Activated CD8-positive, alpha-beta T cell treated with anti-CD3 and anti-CD28 coated beads, Interleukin-2, amount 10 ng/mL, durations not matched to agents 7 days and 5 days (primary cell): ENCODE data around the gene AK2. TPM values are rescaled to one million over a fixed set of nuclear protein-coding genes. Genes with fewer than 3 reads are reported as not detected.

ENCODE experiments used
- ATAC-seq: fragments of 150-1000 bp; cut with Tn5 transposase; one replicate; pipeline ENCODE4 v1.10.0; 2021; ENCODE audit warnings: moderate library complexity
- CTCF ChIA-PET: fragments of 350-600 bp; sonication (Branson Sonifier 250); formaldehyde crosslinking; loops from one replicate; lab custom pipeline; 2021; ENCODE audit warnings: antibody characterized with exemption; lab: Charles Lee
- POLR2A ChIA-PET: fragments of 350-600 bp; sonication (Branson Sonifier 250); formaldehyde crosslinking; loops from one replicate; lab custom pipeline; 2021; ENCODE audit warnings: antibody characterized with exemption; lab: Charles Lee
- DNase-seq: peaks from one replicate; pipeline ENCODE4 v3.0.0-alpha.2; 2020
- H3K27ac Mint-ChIP-seq: one replicate; pipeline ENCODE4 v1.8.0; 2021; ENCODE audit warnings: mild to moderate bottlenecking, mixed read lengths
- H3K27me3 Mint-ChIP-seq: one replicate; pipeline ENCODE4 v1.8.0; 2021; ENCODE audit warnings: low read depth, mixed read lengths
- H3K36me3 Mint-ChIP-seq: one replicate; pipeline ENCODE4 v1.8.0; 2021; ENCODE audit warnings: low read depth, mixed read lengths
- H3K4me1 Mint-ChIP-seq: one replicate; pipeline ENCODE4 v1.8.0; 2021; ENCODE audit warnings: low read depth, mixed read lengths
- H3K4me3 Mint-ChIP-seq: one replicate; pipeline ENCODE4 v1.8.0; 2021; ENCODE audit warnings: mild to moderate bottlenecking, mixed read lengths
- H3K9me3 Mint-ChIP-seq: one replicate; pipeline ENCODE4 v1.8.0; 2022; ENCODE audit warnings: mixed read lengths; ENCODE audit not compliant: insufficient read depth
- total RNA-seq, 2 experiments: library from RNA; stranded (reverse); gene quantifications; one replicate each; pipeline ENCODE4 v1.2.3, GENCODE V29; 2021

The AK2 gene
- total RNA-seq, 2 experiments from 2014 or later, result 206 to 215 TPM

DNA sequence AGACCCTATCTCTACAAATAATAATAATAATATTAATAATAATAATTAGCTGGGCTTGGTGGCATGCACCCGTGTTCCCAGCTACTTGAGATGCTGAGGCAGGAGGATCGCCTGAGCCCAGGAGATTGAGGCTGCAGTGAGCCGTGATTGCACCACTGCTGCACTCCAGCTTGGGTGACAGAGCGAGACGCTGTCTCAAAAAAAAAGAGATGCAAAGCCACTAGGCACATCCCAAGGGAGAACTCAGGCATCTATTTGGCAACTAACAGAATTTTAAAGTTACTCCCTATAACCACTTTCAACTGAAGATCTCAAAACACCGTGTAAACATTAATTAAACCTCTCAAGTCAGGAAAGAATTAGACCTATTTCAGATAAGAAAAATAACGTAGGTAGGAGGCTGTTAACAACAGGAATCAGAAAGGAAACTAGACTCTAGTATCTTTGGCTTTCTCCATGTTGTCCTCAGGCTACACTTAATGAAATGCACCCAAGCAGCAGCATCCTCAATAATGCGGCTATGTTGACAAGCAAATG lies 75.8 kb downstream of the AK2 start:
- Mint-ChIP-seq H3K27ac (no peak overlapping the region), H3K9me3 (no peaks in the 10 kb centered on the region), H3K36me3 (peaks cover 8% of the 10 kb centered on the region), H3K4me3 (no peak overlapping the region), H3K27me3 (no peaks in the 10 kb centered on the region), H3K4me1 (peaks cover 56% of the 10 kb centered on the region)
- ChIA-PET POLR2A (interaction anchor here (2.5 kb wide), 1 partner anchor 20 kb away, joined by 9 read pairs; no protein-coding TSS in a partner anchor), CTCF (interaction anchor here (1.3 to 1.6 kb wide), 2 partner anchors 25 to 46 kb away, joined by 3 to 5 read pairs; no protein-coding TSS in a partner anchor)
- no peak for ATAC-seq
- no peak for DNase-seq

DNA sequence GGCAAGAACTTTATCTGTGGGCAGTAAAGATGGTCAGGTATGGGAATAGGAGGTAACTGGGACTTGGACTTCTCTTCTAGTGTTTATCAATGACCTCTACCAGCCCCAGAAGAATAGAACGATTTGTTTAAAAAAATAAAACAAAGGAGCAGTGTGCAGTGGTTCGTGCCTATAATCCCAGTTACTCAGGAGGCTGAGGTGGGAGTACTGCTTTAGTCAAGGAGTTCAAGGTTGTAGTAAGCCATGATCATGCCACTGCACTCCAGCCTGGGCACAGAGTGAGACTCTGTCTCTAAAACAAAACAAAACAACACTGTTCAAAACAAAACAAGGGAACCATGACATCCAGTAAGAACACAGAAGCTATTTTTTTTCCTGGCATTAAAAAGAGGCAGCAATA lies 76.3 kb downstream of the AK2 start:
- ChIA-PET CTCF (interaction anchor here (1.6 kb wide), 1 partner anchor 47 kb away, joined by 5 read pairs; no protein-coding TSS in a partner anchor), POLR2A (interaction anchor here (2.5 kb wide), 1 partner anchor 21 kb away, joined by 9 read pairs; no protein-coding TSS in a partner anchor)
- Mint-ChIP-seq H3K9me3 (no peaks in the 10 kb centered on the region), H3K27ac (peak overlapping the region; percentile 49), H3K4me1 (peaks cover 56% of the 10 kb centered on the region), H3K27me3 (no peaks in the 10 kb centered on the region), H3K4me3 (no peak overlapping the region), H3K36me3 (peaks cover 8% of the 10 kb centered on the region)
- DNase-seq (no peak), ATAC-seq (no peak)

DNA sequence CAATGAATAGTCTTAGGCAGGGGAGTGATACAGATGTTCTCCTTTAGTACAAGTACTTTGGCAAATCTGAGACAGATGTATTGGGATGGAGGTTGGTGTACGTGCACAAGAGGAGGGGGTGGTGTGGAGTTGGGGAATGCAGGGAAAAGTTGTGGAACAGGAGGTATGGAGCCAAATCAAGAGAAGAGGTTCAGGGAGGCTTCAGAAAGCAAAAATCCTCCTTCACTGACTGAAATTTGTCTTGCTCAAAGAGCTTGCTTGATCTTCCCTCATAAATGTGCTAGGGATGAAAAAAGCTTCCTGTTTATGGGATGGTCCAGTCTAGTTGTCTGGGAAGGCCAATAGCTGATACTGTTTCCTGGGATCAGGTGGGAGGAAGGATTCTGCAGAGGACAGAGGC lies 77.9 kb downstream of the AK2 start:
- ChIA-PET POLR2A (no interaction called here), CTCF (interaction anchor here (0.7 to 1.4 kb wide), 2 partner anchors 168 to 247 kb away, joined by 3 to 4 read pairs; no protein-coding TSS in a partner anchor)
- Mint-ChIP-seq H3K4me1 (peaks cover 51% of the 10 kb centered on the region), H3K27ac (no peak overlapping the region), H3K36me3 (peaks cover 15% of the 10 kb centered on the region), H3K9me3 (no peaks in the 10 kb centered on the region), H3K4me3 (no peak overlapping the region), H3K27me3 (no peaks in the 10 kb centered on the region)
- no peak for ATAC-seq
- no peak for DNase-seq

Other genes with a start within 250 kb of the AK2 start
- gene YARS1, start 219.5 kb downstream of the AK2 start, total RNA-seq, result 100 to 1,000 TPM; 175 to 189 TPM
- gene S100PBP, start 219.2 kb downstream of the AK2 start, total RNA-seq, result 10 to 100 TPM; 78.3 to 78.9 TPM
- gene FNDC5, start 166.0 kb downstream of the AK2 start, total RNA-seq, result not detected
- not detected for gene HPCA, start 150.4 kb downstream of the AK2 start, total RNA-seq
- gene TMEM54, start 135.5 kb downstream of the AK2 start, total RNA-seq, result not detected
- 10 to 100 TPM; 14.0 to 15.8 TPM for gene RNF19B, start 72.1 kb downstream of the AK2 start, total RNA-seq
- gene AZIN2, start 44.3 kb upstream of the AK2 start, total RNA-seq, result 10 to 100 TPM; 11.0 to 12.0 TPM
- gene TRIM62, start 145.2 kb upstream of the AK2 start, total RNA-seq, result 10 to 100 TPM in 1 of 2 experiments, 1 to 10 TPM in 1; 9.7 to 10.0 TPM
- gene ZNF362, start 219.6 kb upstream of the AK2 start, total RNA-seq, result 10 to 100 TPM; 17.3 to 19.7 TPM